Lower leg skin (tissue), 4 donors: ENCODE data around the gene RAB11A. TPM values are rescaled to one million over a fixed set of nuclear protein-coding genes. Genes with fewer than 3 reads are reported as not detected.

Experiments used
- DNase-seq, 2 donors: peaks; one replicate each; pipeline ENCODE4 v3.0.0-alpha.2; 2019; ENCODE audit warnings: low spot score in 2 of 2
- H3K4me3 ChIP-seq: fragments of 200-600 bp; sonication (generic); 2 replicates; pipeline ENCODE4 v1.5.1; 2017; ENCODE audit warnings: mild to moderate bottlenecking, low read depth; ENCODE audit not compliant: poor library complexity, severe bottlenecking
- CTCF ChIP-seq, 3 donors: fragments of 450-650 bp; IDR thresholded peaks; one replicate each; pipeline ENCODE4 v1.5.1; 2016; ENCODE audit warnings: antibody characterized with exemption in 3 of 3, mild to moderate bottlenecking in 3 of 3, moderate library complexity in 2 of 3
- POLR2A ChIP-seq, 2 donors: fragments of 450-650 bp; IDR thresholded peaks; one replicate each; pipeline ENCODE4 v1.6.1; 2016 to 2017; ENCODE audit warnings: antibody characterized with exemption in 2 of 2, mild to moderate bottlenecking in 1 of 2, moderate library complexity in 1 of 2
- WGBS, 2 donors: methylation state at CpG; one replicate each; pipeline ENCODE4 v1.1.5; 2018; 5-methylcytosine and 5-hydroxymethylcytosine counted together
- intact Hi-C: fragments of 100-400 bp; cut with DNase I; formaldehyde crosslinking; loops from one replicate; pipeline ENCODE4 v1.15.0; 2023; ENCODE audit warnings: low total_unique reads
- total RNA-seq, 4 donors: library from RNA; depleted of rRNA; stranded (reverse); fragments of >200 nt; gene quantifications; one replicate each; pipeline ENCODE4 v1.1.0, GENCODE V29; 2016

Gene RAB11A
- total RNA-seq, 4 donors from 2014 or later, result 451 to 676 (median 466) TPM

- no peak overlapping the region for H3K4me3 ChIP-seq
- 74 to 79% methylated on average over 3 of the region's 3 CpGs for WGBS, 2 donors
- intact Hi-C loops, result no loop called here
- DNase-seq, result no peak
- TF ChIP-seq CTCF (IDR thresholded peaks at IDR 0.05) (no peak), POLR2A (IDR thresholded peaks at IDR 0.05) (no peak)
Observed at GRCh38 chr15:65918357-65918920, 49.1 kb downstream of the RAB11A start.

- DNase-seq, result no peak
- intact Hi-C loops, result no loop called here
- WGBS, 2 donors, result 96 to 98% methylated on average over 5 of the region's 5 CpGs
Observed at GRCh38 chr15:65918945-65919344, 49.7 kb downstream of the RAB11A start.

DNA sequence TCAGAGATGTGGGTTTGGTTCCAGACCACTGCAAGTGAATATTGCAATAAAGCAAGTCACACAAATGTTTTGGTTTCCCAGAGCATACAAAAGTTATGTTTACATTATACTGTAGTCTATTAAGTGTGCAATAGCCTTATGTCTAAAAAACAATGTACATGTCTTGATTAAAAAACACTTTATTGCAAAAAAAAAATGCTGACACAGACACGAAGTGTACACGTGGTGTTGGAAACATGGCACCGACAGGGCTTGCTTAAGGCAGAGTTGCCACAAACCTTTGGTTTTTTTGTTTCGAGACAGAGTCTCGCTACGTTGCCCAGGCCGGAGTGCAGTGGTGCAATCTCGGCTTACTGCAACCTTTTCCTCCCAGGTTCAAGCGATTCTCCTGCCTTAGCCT lies 50.1 kb downstream of the RAB11A start:
- TF ChIP-seq POLR2A (IDR thresholded peaks at IDR 0.05) (no peak), CTCF (IDR thresholded peaks at IDR 0.05) (no peak)
- WGBS, 2 donors, result 92 to 93% methylated on average over 9 of the region's 9 CpGs
- intact Hi-C loops, result no loop called here
- no peak for DNase-seq
- no peak overlapping the region for H3K4me3 ChIP-seq

More at GRCh38 chr15:65918945-65919344, 49.7 kb downstream of the RAB11A start:
- TF ChIP-seq CTCF (IDR thresholded peaks at IDR 0.05) (no peak), POLR2A (IDR thresholded peaks at IDR 0.05) (no peak)
- H3K4me3 ChIP-seq, result no peak overlapping the region

DNA sequence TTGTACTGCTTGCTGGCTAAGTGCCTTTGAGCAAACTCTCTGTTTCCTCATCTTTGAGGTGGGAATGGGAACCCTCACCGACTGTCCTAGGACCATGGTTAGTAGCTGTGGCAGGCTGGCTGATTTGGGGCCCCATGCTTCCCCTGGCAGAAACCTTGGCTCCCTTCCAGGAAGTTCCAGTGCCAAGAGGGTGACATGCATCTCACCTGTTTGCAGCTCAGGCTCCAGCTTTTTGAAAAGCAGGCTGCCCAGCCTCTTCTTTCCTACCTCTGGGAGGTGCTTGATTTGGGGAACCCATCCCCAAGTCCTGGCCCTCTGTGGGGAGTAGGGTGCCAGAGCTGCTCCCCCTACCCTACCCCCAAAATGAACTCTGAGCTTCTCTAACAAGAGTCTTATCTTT lies 50.8 kb downstream of the RAB11A start:
- no peak for DNase-seq
- intact Hi-C loops, result no loop called here
- TF ChIP-seq POLR2A (IDR thresholded peaks at IDR 0.05) (no peak), CTCF (IDR thresholded peaks at IDR 0.05) (no peak)
- WGBS, 2 donors, result 17 to 36% methylated on average over 1 of the region's 1 CpG
- no peak overlapping the region for H3K4me3 ChIP-seq

- TF ChIP-seq CTCF (IDR thresholded peaks at IDR 0.05) (no peak), POLR2A (IDR thresholded peaks at IDR 0.05) (no peak)
- intact Hi-C loops, result no loop called here
- WGBS, 2 donors, result 81 to 85% methylated on average over 4 of the region's 4 CpGs
- H3K4me3 ChIP-seq, result no peak overlapping the region
- DNase-seq, result no peak
Observed at GRCh38 chr15:65920825-65921309, 51.6 kb downstream of the RAB11A start.

DNA sequence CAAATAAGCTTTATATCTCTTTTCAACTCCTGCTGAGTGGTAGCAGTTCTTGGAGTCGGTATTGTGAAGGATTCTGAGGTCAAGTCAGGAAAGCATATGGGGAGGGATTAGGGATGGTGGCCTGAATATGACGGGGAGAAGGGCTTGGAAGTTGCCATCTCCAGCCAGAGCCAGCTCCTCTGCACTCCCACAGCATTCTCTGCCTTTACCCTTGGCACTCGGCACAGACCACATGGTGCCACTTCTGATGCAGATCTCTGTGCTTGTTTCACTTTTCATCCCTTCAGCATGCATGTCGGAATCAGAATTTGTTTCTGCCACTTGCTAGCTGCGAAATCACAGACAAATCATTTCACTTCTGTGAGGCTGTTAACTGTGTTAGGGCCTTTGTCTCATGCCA lies 52.5 kb downstream of the RAB11A start:
- intact Hi-C loops, result no loop called here
- H3K4me3 ChIP-seq, result no peak overlapping the region
- DNase-seq, result no peak
- TF ChIP-seq CTCF (IDR thresholded peaks at IDR 0.05), result no peak
- no peak for TF ChIP-seq POLR2A (IDR thresholded peaks at IDR 0.05)
- 78 to 79% methylated on average over 5 of the region's 5 CpGs for WGBS, 2 donors
